IMR-90 (cell line): Measurements from ENCODE around the gene SIGLECL1. TPM values are rescaled to one million over a fixed set of nuclear protein-coding genes. Genes with fewer than 3 reads are reported as not detected.

Source experiments
- ATAC-seq: fragments of 200-7000 bp; cut with Tn5 transposase; 2 replicates; pipeline ENCODE4 v1.9.1; 2020; ENCODE audit warnings: low read depth, mild to moderate bottlenecking, moderate library complexity
- BruUV-seq: library from RNA; stranded (reverse); fragments of 400-500 nt; replicated peaks from 2 replicates; lab custom pipeline; 2021; lab: Mats Ljungman, UMichigan
- CTCF ChIA-PET: fragments of 300-600 bp; formaldehyde crosslinking; extraction: SDS; loops from one replicate; lab custom pipeline; 2021; ENCODE audit warnings: antibody characterized with exemption; lab: Yijun Ruan, JAX
- POLR2A ChIA-PET: fragments of 300-600 bp; sonication (Branson Sonifier 250); formaldehyde crosslinking; loops from one replicate; lab custom pipeline; 2022; ENCODE audit warnings: antibody characterized with exemption; ENCODE audit not compliant: unreplicated experiment; lab: Charles Lee
- DNase-seq: peaks from one replicate; pipeline ENCODE4 v3.0.0; 2013
- H2AFZ ChIP-seq: replicated peaks from 2 replicates; pipeline ENCODE3; 2013; ENCODE audit warnings: low read length, mild to moderate bottlenecking; ENCODE audit not compliant: poor library complexity
- H2AK5ac ChIP-seq: 2 replicates; pipeline ENCODE4 v1.6.1; 2013; ENCODE audit warnings: low read depth, low read length, inconsistent platforms
- H2AK9ac ChIP-seq: replicated peaks from 2 replicates; pipeline ENCODE3; 2013; ENCODE audit warnings: mild to moderate bottlenecking, low read depth, low read length, moderate library complexity; ENCODE audit not compliant: poor library complexity
- H2BK120ac ChIP-seq: 2 replicates; pipeline ENCODE4 v1.6.1; 2013; ENCODE audit warnings: low read depth, low read length, inconsistent platforms
- H2BK15ac ChIP-seq: 3 replicates; pipeline ENCODE4 v1.6.1; 2013; ENCODE audit warnings: low read depth, low read length, inconsistent platforms
- H2BK20ac ChIP-seq: 2 replicates; pipeline ENCODE4 v1.6.1; 2013; ENCODE audit warnings: low read depth, mild to moderate bottlenecking, inconsistent platforms, low read length, moderate library complexity
- H2BK5ac ChIP-seq: 2 replicates; pipeline ENCODE4 v1.6.1; 2013; ENCODE audit warnings: mild to moderate bottlenecking, low read depth, low read length, inconsistent platforms; ENCODE audit not compliant: poor library complexity, severe bottlenecking
- H3K14ac ChIP-seq: replicated peaks from 2 replicates; pipeline ENCODE4 v1.6.1; 2013; ENCODE audit warnings: low read depth, low read length, inconsistent platforms
- H3K18ac ChIP-seq: 2 replicates; pipeline ENCODE4 v1.6.1; 2013; ENCODE audit warnings: low read depth, low read length, control low read depth
- H3K23ac ChIP-seq: 2 replicates; pipeline ENCODE4 v1.6.1; 2013; ENCODE audit warnings: low read depth, low read length, inconsistent platforms
- H3K27ac ChIP-seq: 2 replicates; pipeline ENCODE4 v1.5.1; 2013; ENCODE audit warnings: mild to moderate bottlenecking, control low read depth, low read length; ENCODE audit not compliant: insufficient read depth
- H3K27me3 ChIP-seq: 2 replicates; pipeline ENCODE4 v1.6.1; 2013; ENCODE audit warnings: low read length; ENCODE audit not compliant: control insufficient read depth, insufficient read depth
- H3K36me3 ChIP-seq: 2 replicates; pipeline ENCODE4 v1.6.1; 2013; ENCODE audit warnings: low read length, mixed read lengths; ENCODE audit not compliant: control insufficient read depth, insufficient read depth
- H3K4ac ChIP-seq: 2 replicates; pipeline ENCODE4 v1.6.1; 2013; ENCODE audit warnings: low read depth, low read length, inconsistent platforms
- H3K4me1 ChIP-seq: 2 replicates; pipeline ENCODE4 v1.6.1; 2013; ENCODE audit warnings: low read length, mixed read lengths; ENCODE audit not compliant: control insufficient read depth, insufficient read depth
- H3K4me2 ChIP-seq: 2 replicates; pipeline ENCODE4 v1.6.1; 2013; ENCODE audit warnings: low read depth, mild to moderate bottlenecking, control low read depth, low read length, moderate library complexity
- H3K4me3 ChIP-seq: 2 replicates; pipeline ENCODE4 v1.5.1; 2013; ENCODE audit warnings: low read depth, mild to moderate bottlenecking, control low read depth, low read length, moderate library complexity; ENCODE audit not compliant: insufficient read depth
- H3K56ac ChIP-seq: 2 replicates; pipeline ENCODE4 v1.6.1; 2013; ENCODE audit warnings: low read length, inconsistent platforms; ENCODE audit not compliant: insufficient read depth; ENCODE audit errors: extremely low read depth
- H3K79me1 ChIP-seq, 2 experiments: 2 replicates each; pipeline ENCODE4 v1.6.1; 2013; ENCODE audit warnings: low read length in 2 of 2, inconsistent platforms in 1 of 2, low read depth in 1 of 2
- H3K9ac ChIP-seq: 2 replicates; pipeline ENCODE4 v1.6.1; 2013; ENCODE audit warnings: low read depth, low read length, control low read depth
- H3K9me1 ChIP-seq: 2 replicates; pipeline ENCODE4 v1.6.1; 2013; ENCODE audit warnings: low read length, inconsistent platforms; ENCODE audit not compliant: insufficient read depth
- H3K9me3 ChIP-seq: 2 replicates; pipeline ENCODE4 v1.6.1; 2013; ENCODE audit warnings: low read length; ENCODE audit not compliant: control insufficient read depth, insufficient read depth
- H4K20me1 ChIP-seq: 2 replicates; pipeline ENCODE4 v1.6.1; 2013; ENCODE audit warnings: low read length, inconsistent platforms; ENCODE audit not compliant: insufficient read depth
- H4K5ac ChIP-seq: 2 replicates; pipeline ENCODE4 v1.6.1; 2013; ENCODE audit warnings: mild to moderate bottlenecking, low read depth, low read length, control low read depth
- H4K8ac ChIP-seq, 2 experiments: 2 replicates each; pipeline ENCODE4 v1.6.1; 2013; ENCODE audit warnings: low read depth in 2 of 2, low read length in 2 of 2, control low read depth in 1 of 2, inconsistent platforms in 1 of 2
- H4K91ac ChIP-seq: 2 replicates; pipeline ENCODE4 v1.6.1; 2013; ENCODE audit warnings: low read depth, low read length, inconsistent platforms; ENCODE audit not compliant: insufficient read depth
- ELK1 ChIP-seq: fragments of 150-350 bp; IDR thresholded peaks from 2 replicates; pipeline ENCODE4 v1.6.1; 2016; ENCODE audit warnings: low read depth, mild to moderate bottlenecking, low read length, moderate library complexity, borderline replicate concordance
- FOS ChIP-seq: fragments of 150-350 bp; IDR thresholded peaks from 2 replicates; pipeline ENCODE4 v1.6.1; 2016; ENCODE audit warnings: low read depth, low read length
- NFE2L2 ChIP-seq: fragments of 150-350 bp; IDR thresholded peaks from 2 replicates; pipeline ENCODE4 v1.6.1; 2016; ENCODE audit warnings: low read depth, mild to moderate bottlenecking, low read length
- SMC3 ChIP-seq: fragments of 150-350 bp; IDR thresholded peaks from 2 replicates; pipeline ENCODE4 v1.6.1; 2016; ENCODE audit warnings: low read depth, mild to moderate bottlenecking, antibody characterized with exemption, low read length, moderate library complexity
- USF2 ChIP-seq: fragments of 150-350 bp; IDR thresholded peaks from 2 replicates; pipeline ENCODE4 v1.6.1; 2017; ENCODE audit warnings: mild to moderate bottlenecking, antibody characterized with exemption, low read length, low read depth
- WGBS, 2 experiments: methylation state at CpG; one replicate each; pipeline versions ENCODE4 v1.1.5 to v1.1.7; 2013; ENCODE audit warnings: missing lambda C conversion rate in 2 of 2; ENCODE audit not compliant: insufficient read length in 1 of 2; ENCODE audit errors: extremely low coverage in 2 of 2; 5-methylcytosine and 5-hydroxymethylcytosine counted together
- dilution Hi-C: fragments of 300-500 bp; cut with HindIII; formaldehyde crosslinking; loops from one replicate; pipeline ENCODE4 v1.14.3; 2018; ENCODE audit warnings: low sequenced_read_pairs; ENCODE audit not compliant: unreplicated experiment
- in situ Hi-C: fragments of 300-500 bp; cut with MboI; formaldehyde crosslinking; loops from 3 replicates; pipeline ENCODE4 v1.14.3; 2019; ENCODE audit warnings: low sequenced_read_pairs, inconsistent platforms, mixed read lengths
- intact Hi-C: fragments of 100-400 bp; cut with micrococcal nuclease; formaldehyde crosslinking; loops from 2 replicates; pipeline ENCODE4 v1.10.0; 2022
- polyA plus RNA-seq, 3 experiments: library from polyadenylated mRNA; depleted of rRNA; stranded (reverse); fragments of >200 nt; gene quantifications; 2 replicates each; pipeline ENCODE4 v1.2.3, GENCODE V29; 2012; ENCODE audit warnings: low replicate concordance in 1 of 3
- total RNA-seq: library from RNA; depleted of rRNA; stranded (reverse); fragments of >200 nt; gene quantifications from 2 replicates; pipeline ENCODE4 v1.2.3, GENCODE V29; 2012
- TF ChIP-seq, protein P1 (sequence below): conservative IDR thresholded peaks from 2 replicates; pipeline ENCODE4 v1.5.1; 2012; ENCODE audit warnings: mild to moderate bottlenecking, low read depth, low read length, improper control_type of control experiment

The SIGLECL1 gene
- total and polyA plus RNA-seq, 2 of the 4 experiments (the other 2 are of a cell fraction), result not detected

DNA sequence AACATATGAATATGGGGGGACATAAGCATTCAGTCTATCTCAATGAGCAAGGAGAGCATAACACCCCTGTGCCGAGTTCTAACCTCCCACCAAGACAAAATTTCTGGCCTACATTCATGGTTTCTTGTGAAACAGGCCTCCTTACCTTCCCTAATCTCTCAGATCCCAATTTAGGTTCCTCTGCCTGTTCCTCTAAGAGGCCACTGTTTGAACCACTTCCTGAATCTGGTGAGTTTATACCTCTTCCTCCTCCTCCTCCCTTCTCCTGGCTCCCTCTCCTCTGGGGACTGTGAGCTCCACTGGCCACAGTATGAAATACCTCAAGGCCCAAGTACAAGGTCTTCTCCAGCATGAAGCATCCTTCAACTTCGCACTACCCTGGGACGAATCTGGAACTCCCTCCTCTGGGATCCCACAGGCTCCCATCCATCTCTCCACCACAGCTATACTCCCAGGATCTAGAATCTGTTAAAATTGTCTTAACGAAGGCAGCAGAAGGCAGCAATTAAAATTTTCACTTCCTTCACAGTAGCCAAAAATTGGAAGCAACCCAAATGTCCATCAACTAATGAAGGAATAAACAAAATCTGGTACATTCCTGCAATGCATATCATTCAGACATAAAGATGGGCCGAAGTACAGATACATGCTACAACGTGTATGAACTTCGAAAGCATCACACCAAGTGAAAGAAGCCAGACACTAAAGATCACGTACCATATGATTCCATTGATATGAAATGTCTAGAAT is 7.8 kb upstream of the SIGLECL1 start:
- dilution Hi-C loops, result no loop called here
- H3K4me2 ChIP-seq, result no peak overlapping the region
- H3K4me3 ChIP-seq, result no peak overlapping the region
- peaks cover 2% of the 10 kb centered on the region; the same call in 1 of the 2 replicates for H3K9me3 ChIP-seq
- H3K27ac ChIP-seq, result no peak overlapping the region
- H2AK5ac ChIP-seq, result no peak overlapping the region
- no peak overlapping the region for H4K8ac ChIP-seq
- H3K9me1 ChIP-seq, result no peaks in the 10 kb centered on the region
- H3K27me3 ChIP-seq, result no peaks in the 10 kb centered on the region
- WGBS, 2 experiments, result 25% methylated on average over 1 of the region's 8 CpGs; no CpG with 5 or more reads in 1 of the 2 experiments
- no peak overlapping the region for H3K14ac ChIP-seq
- BruUV-seq, result no TSS peak
- ChIA-PET CTCF (interaction anchor here (1.7 kb wide), 1 partner anchor 11 kb away, joined by 3 read pairs; no protein-coding TSS in a partner anchor), POLR2A (no interaction called here)
- DNase-seq (no peak), ATAC-seq (no peak)
- intact Hi-C loops, result no loop called here
- H3K23ac ChIP-seq, result no peak overlapping the region
- no peak overlapping the region for H2AK9ac ChIP-seq
- no peak overlapping the region for H3K4ac ChIP-seq
- no peak overlapping the region for H3K18ac ChIP-seq
- in situ Hi-C loops, result no loop called here
- no peak overlapping the region for H4K5ac ChIP-seq
- no peaks in the 10 kb centered on the region for H3K79me1 ChIP-seq
- H2BK20ac ChIP-seq, result no peak overlapping the region
- no peak overlapping the region for H3K56ac ChIP-seq
- TF ChIP-seq USF2, result no peak
- TF ChIP-seq, protein P1, sequence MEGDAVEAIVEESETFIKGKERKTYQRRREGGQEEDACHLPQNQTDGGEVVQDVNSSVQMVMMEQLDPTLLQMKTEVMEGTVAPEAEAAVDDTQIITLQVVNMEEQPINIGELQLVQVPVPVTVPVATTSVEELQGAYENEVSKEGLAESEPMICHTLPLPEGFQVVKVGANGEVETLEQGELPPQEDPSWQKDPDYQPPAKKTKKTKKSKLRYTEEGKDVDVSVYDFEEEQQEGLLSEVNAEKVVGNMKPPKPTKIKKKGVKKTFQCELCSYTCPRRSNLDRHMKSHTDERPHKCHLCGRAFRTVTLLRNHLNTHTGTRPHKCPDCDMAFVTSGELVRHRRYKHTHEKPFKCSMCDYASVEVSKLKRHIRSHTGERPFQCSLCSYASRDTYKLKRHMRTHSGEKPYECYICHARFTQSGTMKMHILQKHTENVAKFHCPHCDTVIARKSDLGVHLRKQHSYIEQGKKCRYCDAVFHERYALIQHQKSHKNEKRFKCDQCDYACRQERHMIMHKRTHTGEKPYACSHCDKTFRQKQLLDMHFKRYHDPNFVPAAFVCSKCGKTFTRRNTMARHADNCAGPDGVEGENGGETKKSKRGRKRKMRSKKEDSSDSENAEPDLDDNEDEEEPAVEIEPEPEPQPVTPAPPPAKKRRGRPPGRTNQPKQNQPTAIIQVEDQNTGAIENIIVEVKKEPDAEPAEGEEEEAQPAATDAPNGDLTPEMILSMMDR, result no peak
- TF ChIP-seq NFE2L2, result no peak
- no peak for TF ChIP-seq SMC3
- TF ChIP-seq FOS, result no peak
- no peak for TF ChIP-seq ELK1
- no peak overlapping the region for H2BK5ac ChIP-seq
- no peaks in the 10 kb centered on the region for H3K36me3 ChIP-seq
- no peak overlapping the region for H2BK15ac ChIP-seq
- H3K4me1 ChIP-seq, result no peaks in the 10 kb centered on the region
- no peak overlapping the region for H4K91ac ChIP-seq
- H4K20me1 ChIP-seq, result no peaks in the 10 kb centered on the region
- H2BK120ac ChIP-seq, result no peak overlapping the region
- no peak overlapping the region for H3K9ac ChIP-seq
- H2AFZ ChIP-seq, result no peak overlapping the region
